Activated CD4-positive, alpha-beta T cell treated with anti-CD3 and anti-CD28 coated beads, Interleukin-2, amount 50 U/mL, for 24 hours (primary cell): Measurements from ENCODE around the gene ANKRD13D.

ENCODE experiments used
- DNase-seq, 2 donors: peaks; one replicate each; pipeline ENCODE4 v3.0.0-alpha.2; 2020; ENCODE audit warnings: low read depth in 1 of 2, low spot score in 1 of 2

ANKRD13D gene

GRCh38 chr11:67302571-67303131, 13.5 kb downstream of the ANKRD13D start:
- no peak for DNase-seq

- no peak for DNase-seq
Measured at GRCh38 chr11:67303132-67303834, 14.2 kb downstream of the ANKRD13D start, which contains the start of gene SSH3. Gene SSH3, plus strand, starts transcription at chr11:67303530. Its CDS starts 96 bp downstream, at chr11:67303626.

GRCh38 chr11:67303835-67304411, 14.8 kb downstream of the ANKRD13D start:
- DNase-seq = no peak

- no peak for DNase-seq
Measured at GRCh38 chr11:67304511-67305113, 15.5 kb downstream of the ANKRD13D start.

GRCh38 chr11:67306769-67307544, 17.9 kb downstream of the ANKRD13D start:
- no peak for DNase-seq

GRCh38 chr11:67307545-67308001, 18.5 kb downstream of the ANKRD13D start:
- no peak for DNase-seq

GRCh38 chr11:67308031-67308866, 19.1 kb downstream of the ANKRD13D start:
- DNase-seq = no peak

- DNase-seq = no peak
Measured at GRCh38 chr11:67309166-67309565, 20.1 kb downstream of the ANKRD13D start.

GRCh38 chr11:67309661-67310061, 20.6 kb downstream of the ANKRD13D start:
- no peak for DNase-seq

GRCh38 chr11:67310246-67311050, 21.3 kb downstream of the ANKRD13D start:
- no peak for DNase-seq

GRCh38 chr11:67311051-67311555, 22.0 kb downstream of the ANKRD13D start:
- DNase-seq = no peak

- DNase-seq = no peak
Measured at GRCh38 chr11:67311556-67312082, 22.5 kb downstream of the ANKRD13D start.

- DNase-seq = no peak
Measured at GRCh38 chr11:67312187-67313021, 23.3 kb downstream of the ANKRD13D start.

- DNase-seq = no peak
Measured at GRCh38 chr11:67313125-67313890, 24.2 kb downstream of the ANKRD13D start.

- DNase-seq = no peak
Measured at GRCh38 chr11:67314218-67314617, 25.1 kb downstream of the ANKRD13D start.

GRCh38 chr11:67315325-67315909, 26.3 kb downstream of the ANKRD13D start:
- DNase-seq = no peak

- no peak for DNase-seq
Measured at GRCh38 chr11:67316882-67317204, 27.7 kb downstream of the ANKRD13D start.
